ENCODE data around the gene CLDN9.

The CLDN9 gene

GRCh38 chr16:3012828-3013420, at the start of gene CLDN9:
Gene CLDN9 (plus strand): TSS chr16:3012923. CDS start chr16:3013363, 440 bp downstream.
- peak; percentile 96 for DNase-seq

- peak; percentile 47 for DNase-seq
Measured at GRCh38 chr16:2963074-2963722, 49.5 kb upstream of the CLDN9 start.

GRCh38 chr16:2963723-2964474, 48.8 kb upstream of the CLDN9 start, which contains the start of gene KREMEN2:
Gene KREMEN2 (plus strand): TSS chr16:2964275. CDS start chr16:2964521, 246 bp downstream.
- DNase-seq, result peak; percentile 88

- DNase-seq, result peak; percentile 90
Measured at GRCh38 chr16:2964475-2965336, 48.0 kb upstream of the CLDN9 start.

GRCh38 chr16:2966043-2966807, 46.5 kb upstream of the CLDN9 start:
- DNase-seq, result no peak

- DNase-seq, result no peak
Measured at GRCh38 chr16:2966808-2967191, 45.9 kb upstream of the CLDN9 start.

GRCh38 chr16:2967211-2967631, 45.5 kb upstream of the CLDN9 start:
- no peak for DNase-seq

- DNase-seq, result no peak
Measured at GRCh38 chr16:2967721-2968161, 45.0 kb upstream of the CLDN9 start.

GRCh38 chr16:2968368-2968737, 44.4 kb upstream of the CLDN9 start:
- no peak for DNase-seq

- peak; percentile 92 for DNase-seq
Measured at GRCh38 chr16:2968738-2969544, 43.8 kb upstream of the CLDN9 start, which contains the start of gene PAQR4. Gene PAQR4 (plus strand): TSS chr16:2969348. CDS start chr16:2969675, 327 bp downstream.

- peak; percentile 70 for DNase-seq
Measured at GRCh38 chr16:2969545-2970521, 42.9 kb upstream of the CLDN9 start.

- DNase-seq, result no peak
Measured at GRCh38 chr16:2970563-2970962, 42.2 kb upstream of the CLDN9 start.

- DNase-seq, result no peak
Measured at GRCh38 chr16:2971134-2971984, 41.4 kb upstream of the CLDN9 start.

GRCh38 chr16:2971985-2972784, 40.5 kb upstream of the CLDN9 start:
- DNase-seq, result peak; percentile 80

GRCh38 chr16:2973093-2973492, 39.6 kb upstream of the CLDN9 start:
- no peak for DNase-seq

GRCh38 chr16:2973605-2974318, 39.0 kb upstream of the CLDN9 start:
- DNase-seq, result no peak
